ENCODE results near the gene IZUMO4. TPM values are rescaled to one million over a fixed set of nuclear protein-coding genes. Genes with fewer than 3 reads are reported as not detected.
A peak's percentile ranks its signal among the peaks of the same experiment; 100 is the strongest.

IZUMO4 gene
- total RNA-seq, 1 donor from 2014 or later, result 5.2 TPM

DNA sequence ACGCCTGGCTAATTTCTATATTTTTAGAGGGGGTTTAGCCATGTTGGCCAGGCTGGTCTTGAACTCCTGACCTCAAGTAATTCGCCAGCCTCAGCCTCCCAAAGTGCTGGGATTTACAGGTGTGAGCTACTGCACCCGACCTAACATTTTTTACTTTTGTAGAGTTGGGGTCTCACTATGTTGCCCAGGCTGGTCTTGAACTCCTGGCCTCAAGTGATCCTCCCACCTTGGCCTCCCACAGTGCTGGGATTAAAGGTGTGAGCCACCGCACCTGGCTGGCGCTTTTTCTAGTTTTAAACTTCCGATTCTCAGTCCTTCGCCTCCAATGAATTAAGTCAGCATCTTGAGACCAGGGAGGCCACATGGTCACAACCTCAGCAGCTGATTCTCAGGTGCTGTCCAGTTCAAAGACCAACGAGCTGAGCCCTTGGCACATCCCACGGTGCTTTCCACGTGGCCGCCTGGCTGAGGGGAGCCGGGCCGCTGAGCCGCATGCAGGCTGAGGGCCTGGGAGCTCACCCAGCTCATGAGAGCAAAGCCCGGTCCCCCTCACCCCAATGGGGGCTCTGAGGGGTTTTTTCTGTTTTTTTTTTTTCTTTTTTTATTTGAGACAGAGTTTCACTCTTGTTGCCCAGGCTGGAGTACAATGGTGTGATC is 45.6 kb downstream of the IZUMO4 start:
- DNase-seq (ENCODE audit: low spot score), result peak; percentile 58
- ATAC-seq, result peak; percentile 69

GRCh38 chr19:2144190-2144589 is 47.5 kb downstream of the IZUMO4 start:
- ATAC-seq (no peak), DNase-seq (ENCODE audit: low spot score) (no peak)

GRCh38 chr19:2145831-2146241 is 49.1 kb downstream of the IZUMO4 start:
- ATAC-seq, result peak; percentile 34
- no peak for DNase-seq (ENCODE audit: low spot score)

GRCh38 chr19:2148482-2149135 is 51.9 kb downstream of the IZUMO4 start:
- no peak for ATAC-seq
- no peak for DNase-seq (ENCODE audit: low spot score)

Other genes starting within 250 kb of the IZUMO4 start
- gene REXO1, start 248.4 kb upstream of the IZUMO4 start, total RNA-seq, result 19.3 TPM
- gene KLF16, start 233.3 kb upstream of the IZUMO4 start, total RNA-seq, result 11.9 TPM
- 29.4 TPM for gene ABHD17A, start 211.4 kb upstream of the IZUMO4 start, total RNA-seq
- gene ADAT3, start 191.5 kb upstream of the IZUMO4 start, total RNA-seq, result 4.5 TPM
- 23.9 TPM for gene SCAMP4, start 191.5 kb upstream of the IZUMO4 start, total RNA-seq
- 21.8 TPM for gene CSNK1G2, start 155.7 kb upstream of the IZUMO4 start, total RNA-seq
- gene BTBD2, start 81.2 kb upstream of the IZUMO4 start, total RNA-seq, result 25.9 TPM
- gene MKNK2, start 45.7 kb upstream of the IZUMO4 start, total RNA-seq, result 149 TPM
- gene MOB3A, start 589 bp upstream of the IZUMO4 start, total RNA-seq, result 11.2 TPM
- gene AP3D1, start 54.7 kb downstream of the IZUMO4 start, total RNA-seq, result 63.4 TPM
- 17.2 TPM for gene DOT1L, start 67.0 kb downstream of the IZUMO4 start, total RNA-seq
- 41.3 TPM for gene PLEKHJ1, start 139.4 kb downstream of the IZUMO4 start, total RNA-seq
- 19.0 TPM for gene SF3A2, start 139.9 kb downstream of the IZUMO4 start, total RNA-seq
- 0.93 TPM for gene AMH, start 152.4 kb downstream of the IZUMO4 start, total RNA-seq
- 0.18 TPM for gene JSRP1, start 159.5 kb downstream of the IZUMO4 start, total RNA-seq
- gene PEAK3, start 185.3 kb downstream of the IZUMO4 start, total RNA-seq, result 0.28 TPM
- gene LINGO3, start 211.2 kb downstream of the IZUMO4 start, total RNA-seq, result not detected
- 27.8 TPM for gene LSM7, start 231.7 kb downstream of the IZUMO4 start, total RNA-seq
- 45.0 TPM for gene SPPL2B, start 231.8 kb downstream of the IZUMO4 start, total RNA-seq

Data from left lobe of liver (tissue), 2 donors.